ENCODE results near the gene CITED2. TPM values are rescaled to one million over a fixed set of nuclear protein-coding genes. Genes with fewer than 3 reads are reported as not detected.

CITED2 gene
- polyA plus RNA-seq, 1 of the 3 experiments (the other 2 are of a cell fraction), result 173 TPM

- Histone ChIP-seq H3K27ac (ENCODE audit: low read depth in 2 of 2, low read length in 1 of 2) (no peak overlapping the region), H3K9ac (no peak overlapping the region), H3K9me3 (no peaks in the 10 kb centered on the region), H3K9me2 (no peaks in the 10 kb centered on the region), H3K4me3 (ENCODE audit: low read depth in 2 of 2, low read length in 1 of 2) (no peak overlapping the region), H2AFZ (ENCODE audit: low read depth) (no peak overlapping the region), H3K79me2 (ENCODE audit: insufficient read depth) (no peaks in the 10 kb centered on the region), H3K27me3 (ENCODE audit: insufficient read depth) (no peaks in the 10 kb centered on the region), H4K20me1 (ENCODE audit: insufficient read depth) (no peaks in the 10 kb centered on the region), H3F3A (replicated peaks; ENCODE audit: insufficient read depth) (peaks cover 10% of the 10 kb centered on the region), H3K4me1 (ENCODE audit: control insufficient read depth in 1 of 2, insufficient read depth in 2 of 2, low read depth in 1 of 2, low read length in 1 of 2) (peaks cover 0 to 6% of the 10 kb centered on the region in 2 experiments; a peak in 1 of 4 replicates), H3K4me2 (no peak overlapping the region), H3K36me3 (replicated peaks in 1 of 2; ENCODE audit: control insufficient read depth in 1 of 2, insufficient read depth in 2 of 2, low read length in 1 of 2) (no peaks in the 10 kb centered on the region)
- WGBS (ENCODE audit: low lambda C conversion rate), result 24% methylated on average over 6 of the region's 6 CpGs
- no peak for DNase-seq
- CTCF ChIA-PET, result no interaction called here
- TF ChIP-seq TCF12 (IDR thresholded peaks at IDR 0.05) (no peak), FOSL2 (IDR thresholded peaks at IDR 0.05; ENCODE audit: borderline replicate concordance, low read depth) (no peak), USF1 (IDR thresholded peaks at IDR 0.05; ENCODE audit: borderline replicate concordance, low read depth) (0 out of 2 replicates have a peak, but pooled peaks have one; percentile 13)
- POLR2A ChIA-PET, result no interaction called here
These were observed 6.9 kb upstream of the CITED2 start for GRCh38 chr6:139381216-139381865.

GRCh38 chr6:139380611-139381010 is 6.2 kb upstream of the CITED2 start:
- TF ChIP-seq JUND (IDR thresholded peaks at IDR 0.05), result no peak
- ChIA-PET CTCF (interaction anchor here (1.0 kb wide), 1 partner anchor 11 kb away, joined by 3 read pairs; no protein-coding TSS in a partner anchor), POLR2A (no interaction called here)
- Histone ChIP-seq H2AFZ (ENCODE audit: low read depth) (no peak overlapping the region), H3K79me2 (ENCODE audit: insufficient read depth) (no peaks in the 10 kb centered on the region), H3K27ac (ENCODE audit: low read depth in 2 of 2, low read length in 1 of 2) (no peak overlapping the region), H3K9me2 (no peaks in the 10 kb centered on the region), H3K9ac (no peak overlapping the region), H3K36me3 (replicated peaks in 1 of 2; ENCODE audit: control insufficient read depth in 1 of 2, insufficient read depth in 2 of 2, low read length in 1 of 2) (no peaks in the 10 kb centered on the region), H3F3A (replicated peaks; ENCODE audit: insufficient read depth) (peaks cover 10% of the 10 kb centered on the region), H3K9me3 (no peaks in the 10 kb centered on the region), H3K27me3 (ENCODE audit: insufficient read depth) (no peaks in the 10 kb centered on the region), H3K4me2 (no peak overlapping the region), H3K4me3 (ENCODE audit: low read depth in 2 of 2, low read length in 1 of 2) (no peak overlapping the region), H3K4me1 (ENCODE audit: control insufficient read depth in 1 of 2, insufficient read depth in 2 of 2, low read depth in 1 of 2, low read length in 1 of 2) (peaks cover 2 to 9% of the 10 kb centered on the region in 2 experiments; a peak in 2 of 4 replicates), H4K20me1 (ENCODE audit: insufficient read depth) (no peaks in the 10 kb centered on the region)
- no peak for DNase-seq
- WGBS (ENCODE audit: low lambda C conversion rate), result 59% methylated on average over 2 of the region's 2 CpGs

GRCh38 chr6:139380168-139380567 is 5.7 kb upstream of the CITED2 start:
- Histone ChIP-seq H3K27ac (ENCODE audit: low read depth in 2 of 2, low read length in 1 of 2) (no peak overlapping the region), H3K4me1 (ENCODE audit: control insufficient read depth in 1 of 2, insufficient read depth in 2 of 2, low read depth in 1 of 2, low read length in 1 of 2) (peaks cover 4 to 9% of the 10 kb centered on the region in 2 experiments; a peak in 2 of 4 replicates), H3K36me3 (replicated peaks in 1 of 2; ENCODE audit: control insufficient read depth in 1 of 2, insufficient read depth in 2 of 2, low read length in 1 of 2) (no peaks in the 10 kb centered on the region), H3F3A (replicated peaks; ENCODE audit: insufficient read depth) (peaks cover 10% of the 10 kb centered on the region), H3K9me2 (no peaks in the 10 kb centered on the region), H3K4me2 (no peak overlapping the region), H3K9me3 (no peaks in the 10 kb centered on the region), H3K79me2 (ENCODE audit: insufficient read depth) (no peaks in the 10 kb centered on the region), H3K9ac (no peak overlapping the region), H2AFZ (ENCODE audit: low read depth) (no peak overlapping the region), H3K4me3 (ENCODE audit: low read depth in 2 of 2, low read length in 1 of 2) (no peak overlapping the region), H3K27me3 (ENCODE audit: insufficient read depth) (no peaks in the 10 kb centered on the region), H4K20me1 (ENCODE audit: insufficient read depth) (no peaks in the 10 kb centered on the region)
- no peak for TF ChIP-seq FOXJ3 (CRISPR knock-in tag; IDR thresholded peaks at IDR 0.05)
- no peak for TF ChIP-seq RAD21 (IDR thresholded peaks at IDR 0.05; ENCODE audit: low read length)
- no peak for TF ChIP-seq REST (IDR thresholded peaks at IDR 0.05; ENCODE audit: low read depth, low read length)
- no peak for TF ChIP-seq RFX5 (IDR thresholded peaks at IDR 0.05; ENCODE audit: low read length)
- ChIA-PET POLR2A (no interaction called here), CTCF (interaction anchor here (1.0 kb wide), 1 partner anchor 11 kb away, joined by 3 read pairs; no protein-coding TSS in a partner anchor)
- no peak for DNase-seq
- WGBS (ENCODE audit: low lambda C conversion rate), result 64% methylated on average over 7 of the region's 7 CpGs
